Upper lobe of left lung (tissue), 6 donors: ENCODE results near the gene RAC3. TPM values are rescaled to one million over a fixed set of nuclear protein-coding genes. Genes with fewer than 3 reads are reported as not detected.

Experiments
- ATAC-seq, 2 donors: fragments of 200-7000 bp; cut with Tn5 transposase; one replicate each; pipeline ENCODE4 v1.9.1; 2022; ENCODE audit warnings: mild to moderate bottlenecking in 2 of 2, moderate library complexity in 2 of 2; ENCODE audit not compliant: low FRiP score in 2 of 2
- DNase-seq, 2 donors: peaks; one replicate each; pipeline ENCODE4 v3.0.0-alpha.2; 2019 to 2020
- H3K27ac ChIP-seq, 4 donors: fragments of 200-600 bp; sonication (generic); one replicate each; pipeline ENCODE4 v1.5.1; 2016 to 2019
- H3K27me3 ChIP-seq, 4 donors: fragments of 200-600 bp; sonication (generic); one replicate each; pipeline ENCODE4 v1.5.1; 2017 to 2019
- H3K36me3 ChIP-seq, 4 donors: fragments of 200-600 bp; sonication (generic); one replicate each; pipeline ENCODE4 v1.5.1; 2016 to 2019
- H3K4me1 ChIP-seq, 4 donors: fragments of 200-600 bp; sonication (generic); one replicate each; pipeline ENCODE4 v1.5.1; 2018 to 2019
- H3K4me3 ChIP-seq, 4 donors: fragments of 200-600 bp; sonication (generic); one replicate each; pipeline ENCODE4 v1.5.1; 2017 to 2019; ENCODE audit warnings: mild to moderate bottlenecking in 2 of 4, moderate library complexity in 1 of 4
- H3K9me3 ChIP-seq, 4 donors: fragments of 200-600 bp; sonication (generic); one replicate each; pipeline ENCODE4 v1.5.1; 2018 to 2019
- EP300 ChIP-seq, 4 donors: sonication (generic); formaldehyde crosslinking; IDR thresholded peaks; one replicate each; pipeline ENCODE4 v1.5.1; 2017; ENCODE audit warnings: antibody characterized with exemption in 4 of 4, control low read depth in 2 of 4
- POLR2A ChIP-seq, 4 donors: fragments of 450-650 bp; IDR thresholded peaks; one replicate each; pipeline ENCODE4 v1.5.1; 2016 to 2017; ENCODE audit warnings: antibody characterized with exemption in 4 of 4, mild to moderate bottlenecking in 2 of 4
- POLR2AphosphoS5 ChIP-seq, 2 donors: sonication (generic); formaldehyde crosslinking; IDR thresholded peaks; one replicate each; pipeline ENCODE4 v1.5.1; 2017; ENCODE audit warnings: antibody characterized with exemption in 2 of 2
- WGBS, 2 donors: methylation state at CpG; one replicate each; pipeline ENCODE4 v1.1.5; 2017 to 2018; 5-methylcytosine and 5-hydroxymethylcytosine counted together
- total RNA-seq, 6 donors: library from RNA; depleted of rRNA in 4 of 6; stranded (reverse); fragments of >200 nt in 4 of 6; gene quantifications; one replicate each; pipeline versions ENCODE4 v1.1.0 to v1.2.1, GENCODE V29; 2016 to 2021
- TF ChIP-seq, protein P1 (sequence below), 6 experiments: fragments of 450-650 bp in 4 of 6; fragments of 200-600 bp in 2 of 6; sonication (generic) in 2 of 6; IDR thresholded peaks; one replicate each; pipeline ENCODE4 v1.5.1; 2016 to 2019; ENCODE audit warnings: antibody characterized with exemption in 6 of 6
- donor health status: DM: no; HTN: no; CAD: no; lungs with moderate emphysema.
- donor health status: DM: no; HTN: yes; CAD: no; lungs with severe emphysema.

Gene RAC3
- total RNA-seq, 6 donors from 2014 or later = 3.0 to 12.6 (median 7.1) TPM

DNA sequence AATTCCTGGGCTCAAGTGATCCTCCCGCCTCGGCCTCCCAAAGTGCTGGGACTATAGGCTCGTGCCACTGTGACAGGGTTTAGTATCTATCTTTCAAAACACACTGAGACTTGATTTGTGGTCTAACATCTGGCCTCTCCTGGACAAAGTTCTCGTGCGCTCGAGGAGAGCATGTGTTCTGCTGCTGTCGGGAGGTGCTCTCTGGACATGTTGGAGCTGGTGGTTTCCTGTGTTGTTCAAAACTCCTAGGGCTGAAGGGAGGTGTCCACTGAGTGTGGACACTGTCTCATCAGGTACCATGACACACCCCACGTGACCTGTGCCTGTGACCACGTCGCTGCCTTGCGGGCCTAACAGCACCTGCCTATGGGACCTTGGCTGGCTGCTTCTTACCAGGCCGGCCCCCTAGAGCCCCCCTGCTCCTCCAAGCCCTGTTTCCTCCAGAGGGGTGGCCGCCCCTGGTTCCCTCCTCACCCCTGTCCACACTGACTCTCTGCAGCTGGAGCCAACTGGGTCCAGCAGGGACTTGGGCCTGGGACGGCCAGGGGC is 14.5 kb downstream of the RAC3 start:
- Histone ChIP-seq H3K9me3 (no peaks in the 10 kb centered on the region), H3K36me3 (peaks cover 0 to 29% (median 12%) of the 10 kb centered on the region in 4 donors), H3K27ac (no peak overlapping the region), H3K4me3 (no peak overlapping the region), H3K27me3 (no peaks in the 10 kb centered on the region), H3K4me1 (peaks cover 7 to 19% (median 11%) of the 10 kb centered on the region in 4 donors)
- ATAC-seq = no peak
- 84 to 85% methylated on average over 14 of the region's 14 CpGs for WGBS, 2 donors
- peak in 1 of 2 donors; percentile 42 for DNase-seq
- no peak for TF ChIP-seq EP300 (IDR thresholded peaks at IDR 0.05)
- TF ChIP-seq POLR2AphosphoS5 (IDR thresholded peaks at IDR 0.05) = no peak
- TF ChIP-seq, protein P1, sequence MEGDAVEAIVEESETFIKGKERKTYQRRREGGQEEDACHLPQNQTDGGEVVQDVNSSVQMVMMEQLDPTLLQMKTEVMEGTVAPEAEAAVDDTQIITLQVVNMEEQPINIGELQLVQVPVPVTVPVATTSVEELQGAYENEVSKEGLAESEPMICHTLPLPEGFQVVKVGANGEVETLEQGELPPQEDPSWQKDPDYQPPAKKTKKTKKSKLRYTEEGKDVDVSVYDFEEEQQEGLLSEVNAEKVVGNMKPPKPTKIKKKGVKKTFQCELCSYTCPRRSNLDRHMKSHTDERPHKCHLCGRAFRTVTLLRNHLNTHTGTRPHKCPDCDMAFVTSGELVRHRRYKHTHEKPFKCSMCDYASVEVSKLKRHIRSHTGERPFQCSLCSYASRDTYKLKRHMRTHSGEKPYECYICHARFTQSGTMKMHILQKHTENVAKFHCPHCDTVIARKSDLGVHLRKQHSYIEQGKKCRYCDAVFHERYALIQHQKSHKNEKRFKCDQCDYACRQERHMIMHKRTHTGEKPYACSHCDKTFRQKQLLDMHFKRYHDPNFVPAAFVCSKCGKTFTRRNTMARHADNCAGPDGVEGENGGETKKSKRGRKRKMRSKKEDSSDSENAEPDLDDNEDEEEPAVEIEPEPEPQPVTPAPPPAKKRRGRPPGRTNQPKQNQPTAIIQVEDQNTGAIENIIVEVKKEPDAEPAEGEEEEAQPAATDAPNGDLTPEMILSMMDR (IDR thresholded peaks at IDR 0.05) = no peak
- no peak for TF ChIP-seq POLR2A (IDR thresholded peaks at IDR 0.05)

DNA sequence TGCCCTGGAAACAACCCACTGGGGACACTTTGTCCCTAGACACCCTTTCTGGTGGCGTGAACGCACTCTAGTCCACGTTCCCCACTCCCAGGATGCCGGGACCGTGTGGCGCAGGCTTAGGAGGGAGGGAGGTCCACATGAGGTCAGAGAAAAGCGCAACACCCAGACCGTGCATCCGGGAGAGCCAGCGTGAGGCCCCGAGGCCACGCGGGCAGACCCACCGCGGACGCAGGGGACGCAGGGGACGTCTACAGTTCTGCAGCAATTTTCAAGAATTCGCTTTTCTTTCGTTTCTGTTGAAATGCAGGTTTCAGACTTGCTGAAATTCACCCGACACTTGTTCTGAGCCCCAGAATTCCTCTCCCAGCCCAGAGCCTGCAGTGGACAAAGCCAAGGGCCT is 15.4 kb downstream of the RAC3 start:
- 91 to 92% methylated on average over 18 to 21 of the region's 21 CpGs for WGBS, 2 donors
- H3K4me1 ChIP-seq = peaks cover 8 to 22% (median 11%) of the 10 kb centered on the region in 4 donors
- ATAC-seq = no peak
- no peak overlapping the region for H3K4me3 ChIP-seq
- no peaks in the 10 kb centered on the region for H3K9me3 ChIP-seq
- H3K27me3 ChIP-seq = no peaks in the 10 kb centered on the region
- peak in 1 of 2 donors; percentile 68 for DNase-seq
- TF ChIP-seq, protein P1 (IDR thresholded peaks at IDR 0.05) = no peak
- TF ChIP-seq POLR2AphosphoS5 (IDR thresholded peaks at IDR 0.05) (no peak), POLR2A (IDR thresholded peaks at IDR 0.05) (no peak), EP300 (IDR thresholded peaks at IDR 0.05) (no peak)
- peaks cover 0 to 29% (median 12%) of the 10 kb centered on the region in 4 donors for H3K36me3 ChIP-seq
- no peak overlapping the region for H3K27ac ChIP-seq

DNA sequence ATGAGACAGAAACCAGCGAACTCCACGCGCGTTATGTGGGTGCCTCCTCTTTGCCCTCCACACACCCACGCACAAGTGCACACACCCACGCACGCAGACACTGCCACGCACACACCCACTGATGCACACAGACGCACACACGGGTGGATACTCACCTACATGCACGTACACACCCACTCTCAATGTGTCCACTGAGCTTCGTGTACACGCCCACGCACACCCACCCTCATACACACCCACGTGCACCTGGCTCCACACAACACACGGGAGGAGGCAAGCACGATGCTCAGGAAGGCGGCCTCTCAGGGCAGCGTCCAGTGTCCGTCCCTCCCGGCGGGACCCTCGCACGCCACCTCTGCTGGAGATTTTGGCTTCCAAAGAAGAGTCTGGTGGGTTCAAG is 15.9 kb downstream of the RAC3 start:
- peak in 1 of 2 donors; percentile 72 for DNase-seq
- no peak overlapping the region for H3K4me3 ChIP-seq
- peaks cover 0 to 29% (median 12%) of the 10 kb centered on the region in 4 donors for H3K36me3 ChIP-seq
- ATAC-seq = no peak
- WGBS, 2 donors = 92 to 94% methylated on average over 14 to 24 of the region's 24 CpGs
- TF ChIP-seq POLR2A (IDR thresholded peaks at IDR 0.05) = no peak
- TF ChIP-seq, protein P1 (IDR thresholded peaks at IDR 0.05) = no peak
- no peak for TF ChIP-seq POLR2AphosphoS5 (IDR thresholded peaks at IDR 0.05)
- no peak for TF ChIP-seq EP300 (IDR thresholded peaks at IDR 0.05)
- H3K4me1 ChIP-seq = peaks cover 9 to 26% (median 12%) of the 10 kb centered on the region in 4 donors
- no peaks in the 10 kb centered on the region for H3K9me3 ChIP-seq
- H3K27ac ChIP-seq = no peak overlapping the region
- no peaks in the 10 kb centered on the region for H3K27me3 ChIP-seq

DNA sequence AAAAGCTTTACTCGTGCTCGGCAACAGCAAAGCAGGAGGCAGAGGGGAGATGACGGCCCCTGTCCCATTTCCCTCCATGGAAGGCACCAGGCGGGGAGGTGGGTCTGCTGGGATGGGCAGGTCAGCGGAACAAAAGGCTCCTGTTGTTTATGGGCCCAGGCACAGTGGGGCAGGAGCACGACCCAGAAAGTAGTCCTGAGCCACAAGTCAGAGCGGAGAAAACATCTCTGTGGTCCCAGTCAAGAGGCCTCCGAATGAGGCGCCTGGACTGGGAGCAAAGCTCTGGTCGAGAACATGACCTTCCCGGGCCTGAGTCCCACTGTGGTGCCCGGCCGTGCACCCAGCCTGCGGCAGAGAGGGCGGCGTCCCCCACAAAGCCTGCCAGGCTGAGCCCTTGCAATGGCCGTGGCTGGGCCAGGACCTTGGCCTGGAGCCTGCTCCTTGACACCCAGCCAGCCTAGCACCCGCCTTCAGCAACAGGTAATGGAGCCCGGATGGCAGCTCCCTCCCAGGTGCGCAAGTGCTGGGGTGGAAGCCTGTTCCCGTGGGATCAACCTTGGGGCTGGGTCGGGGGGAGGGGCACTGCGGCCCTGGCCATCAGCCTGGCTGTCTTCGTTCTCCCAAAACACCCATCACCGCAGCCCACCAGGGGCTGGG is 16.6 kb downstream of the RAC3 start:
- DNase-seq (peak in 1 of 2 donors; percentile 71), ATAC-seq (no peak)
- H3K4me1 ChIP-seq = peaks cover 16 to 33% (median 19%) of the 10 kb centered on the region in 4 donors
- peaks cover 0 to 29% (median 12%) of the 10 kb centered on the region in 4 donors for H3K36me3 ChIP-seq
- H3K27me3 ChIP-seq = no peaks in the 10 kb centered on the region
- TF ChIP-seq POLR2A (IDR thresholded peaks at IDR 0.05) (no peak), POLR2AphosphoS5 (IDR thresholded peaks at IDR 0.05) (no peak), EP300 (IDR thresholded peaks at IDR 0.05) (no peak)
- TF ChIP-seq, protein P1 (IDR thresholded peaks at IDR 0.05) = no peak
- H3K27ac ChIP-seq = no peak overlapping the region
- H3K4me3 ChIP-seq = no peak overlapping the region
- no peaks in the 10 kb centered on the region for H3K9me3 ChIP-seq
- 91 to 92% methylated on average over 13 to 23 of the region's 25 CpGs for whole genome bisulfite sequencing, 2 donors
